ENCODE data around the gene PMPCA.
"Not testable (repeated sequence)": the region's sequence is repeated elsewhere in the genome, so short reads cannot be mapped to it uniquely, and the experiment has no call there.

Gene PMPCA

DNA sequence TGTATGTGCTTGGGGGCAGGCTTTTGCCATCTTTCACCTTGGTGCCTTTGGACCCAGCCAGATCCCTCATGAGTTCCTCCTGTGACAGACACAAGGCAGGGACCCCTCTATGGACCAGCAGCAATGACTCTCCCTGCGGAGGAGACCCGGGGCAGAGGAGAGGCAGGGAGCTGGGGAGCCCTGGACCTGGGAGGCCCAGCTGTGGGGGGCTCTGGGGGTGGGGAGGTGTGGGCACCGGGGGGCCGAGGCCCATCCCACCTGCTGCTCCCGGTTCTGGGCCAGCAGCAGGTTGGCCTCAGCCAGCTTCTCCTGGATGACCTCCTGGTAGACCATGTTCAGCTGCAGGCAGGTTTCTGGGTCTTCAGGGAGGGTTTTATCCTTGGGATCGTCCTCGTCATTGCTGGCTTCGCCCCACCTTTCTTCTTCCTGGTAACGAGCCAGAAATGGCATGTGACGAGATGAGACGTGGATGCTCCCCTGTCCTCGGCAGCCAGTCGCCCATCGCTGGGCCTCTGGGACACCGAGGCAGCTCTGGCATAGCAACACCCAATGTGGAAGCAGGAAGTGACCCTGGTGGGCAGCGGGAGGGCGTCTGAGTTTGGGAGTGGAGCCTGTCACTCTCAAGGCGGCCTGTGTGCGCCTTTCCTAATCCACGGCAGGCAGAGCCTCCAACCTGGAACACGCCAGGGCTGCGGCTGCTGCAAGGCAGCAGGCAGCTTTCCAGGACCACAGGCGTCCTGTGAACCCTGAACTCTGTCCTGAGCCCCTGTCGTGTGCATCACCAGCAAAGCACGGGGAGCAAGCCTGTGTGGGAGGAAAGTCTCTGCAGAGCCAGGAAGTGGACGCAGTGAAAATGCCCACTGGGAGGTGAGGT is 14.9 kb upstream of the PMPCA start:
- DNase-seq, result no peak

DNA sequence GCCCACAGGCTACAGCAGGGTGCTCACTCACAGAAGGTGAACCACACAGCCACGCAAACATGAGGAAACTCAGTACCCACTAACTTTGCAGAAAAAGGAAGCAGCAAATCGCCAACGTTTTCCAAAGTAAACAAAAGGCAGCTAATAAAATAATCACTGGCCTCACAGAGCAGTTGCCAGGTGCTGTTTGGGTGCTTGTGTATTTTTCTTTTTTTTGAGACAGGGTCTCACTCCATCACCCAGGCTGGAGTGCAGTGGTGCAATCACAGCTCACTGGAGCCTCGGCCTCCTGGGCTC is 14.3 kb upstream of the PMPCA start:
- no peak for DNase-seq

- DNase-seq, result no peak
Measured at GRCh38 chr9:136397643-136398042, 12.8 kb upstream of the PMPCA start.

DNA sequence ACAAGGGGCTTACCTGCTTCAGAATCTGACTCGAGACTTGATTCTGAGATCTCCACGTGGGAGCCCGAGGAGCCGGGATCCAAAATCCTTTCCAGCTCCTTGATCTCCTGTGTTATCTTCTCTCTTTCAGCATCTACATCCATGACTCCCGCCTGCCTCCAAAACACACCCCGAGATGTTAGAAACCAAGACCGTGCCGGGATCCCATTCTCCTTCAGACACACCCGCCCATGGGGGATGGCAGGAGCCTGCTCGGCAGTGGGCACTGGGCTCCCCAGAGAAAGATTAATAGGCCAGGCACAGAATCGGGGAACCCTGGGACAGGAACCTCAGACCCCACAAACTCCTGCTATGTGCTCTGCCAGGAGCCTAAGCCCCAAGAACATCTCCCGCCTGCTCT is 12.2 kb upstream of the PMPCA start:
- no peak for DNase-seq

DNA sequence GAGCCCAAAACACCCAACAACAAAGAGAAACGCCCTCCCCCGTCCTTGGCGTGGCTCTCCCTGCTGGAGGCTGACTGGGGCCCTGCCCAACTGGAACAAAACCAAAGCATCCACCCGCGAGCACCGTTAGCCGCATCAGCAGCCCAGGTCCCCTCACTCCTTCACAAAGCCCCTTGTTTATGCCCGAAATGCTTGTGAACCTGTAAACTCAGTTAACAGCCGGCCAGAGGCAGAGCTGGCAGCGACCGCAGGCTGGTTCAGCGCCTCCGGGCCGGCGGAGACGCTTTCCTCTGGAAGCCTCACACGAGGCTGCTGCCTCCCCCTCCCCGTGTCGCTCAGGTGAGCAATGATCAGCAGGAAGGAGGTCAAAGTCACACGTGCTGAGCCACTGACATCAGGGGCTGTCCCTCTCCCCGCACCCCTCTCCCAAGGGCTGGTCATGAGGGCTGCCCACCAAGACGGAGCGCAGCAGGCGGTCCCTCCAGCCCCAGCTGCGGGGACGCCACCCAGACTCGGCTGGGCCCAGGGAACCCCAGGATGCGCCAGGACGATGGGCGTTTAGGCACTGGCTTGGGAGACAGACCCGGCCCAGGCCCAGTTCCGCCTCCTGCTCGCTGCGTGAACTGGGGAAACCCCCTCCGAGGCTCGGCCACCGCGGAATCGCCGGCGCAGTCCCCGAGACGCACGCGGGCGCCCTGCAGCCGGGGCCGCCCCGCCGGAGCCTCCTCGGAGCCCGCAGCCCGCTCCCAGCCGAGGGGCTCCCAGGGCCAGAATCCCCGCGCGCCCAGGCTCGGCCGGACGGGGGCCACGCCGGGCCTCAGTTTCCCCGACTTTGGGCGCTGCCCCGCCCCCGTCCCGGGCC is 11.1 kb upstream of the PMPCA start:
- no peak for DNase-seq

- DNase-seq, result peak; percentile 45
Measured at GRCh38 chr9:136400038-136400834, 10.2 kb upstream of the PMPCA start, which contains the start of gene SNAPC4. Gene SNAPC4 (minus strand): TSS chr9:136400170. CDS start chr9:136398428, 1,742 bp downstream.

DNA sequence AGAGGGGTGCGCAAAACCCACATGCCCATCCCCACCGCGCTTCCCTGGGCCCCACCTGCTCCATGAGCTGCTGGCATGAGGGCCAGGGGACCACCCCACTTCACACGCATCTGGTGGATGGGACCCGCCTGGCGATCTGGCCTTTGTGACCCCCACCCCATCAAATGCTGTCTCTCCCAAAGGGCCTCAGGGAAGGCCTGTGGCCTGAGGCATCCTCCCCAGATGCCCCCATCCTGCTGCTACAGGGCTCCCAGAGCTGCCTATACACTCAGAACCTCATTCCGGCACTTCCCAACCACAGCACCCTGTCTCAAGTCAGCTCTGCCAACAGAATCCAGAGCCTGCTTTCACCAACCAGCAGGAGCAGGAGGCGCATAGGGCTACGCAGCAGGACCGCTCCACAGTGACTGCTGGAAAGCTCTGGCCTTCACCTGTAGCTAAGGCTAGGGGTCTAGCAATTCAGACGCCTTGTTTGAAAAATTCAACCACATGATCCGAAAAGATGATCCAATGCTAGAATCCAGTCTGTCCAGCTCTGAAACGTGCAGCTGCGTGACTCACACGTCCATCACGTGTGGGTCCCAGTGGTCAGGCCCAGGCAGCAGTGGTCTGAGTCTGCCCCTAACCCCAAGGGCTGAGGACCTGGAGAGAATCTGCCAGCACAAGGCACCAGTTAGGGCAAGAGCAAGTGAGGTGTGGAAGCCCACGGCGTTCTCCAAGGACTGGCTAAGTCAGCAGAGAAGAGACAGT is 9.1 kb upstream of the PMPCA start:
- no peak for DNase-seq

- DNase-seq, result no peak
Measured at GRCh38 chr9:136402067-136402466, 8.4 kb upstream of the PMPCA start.

DNA sequence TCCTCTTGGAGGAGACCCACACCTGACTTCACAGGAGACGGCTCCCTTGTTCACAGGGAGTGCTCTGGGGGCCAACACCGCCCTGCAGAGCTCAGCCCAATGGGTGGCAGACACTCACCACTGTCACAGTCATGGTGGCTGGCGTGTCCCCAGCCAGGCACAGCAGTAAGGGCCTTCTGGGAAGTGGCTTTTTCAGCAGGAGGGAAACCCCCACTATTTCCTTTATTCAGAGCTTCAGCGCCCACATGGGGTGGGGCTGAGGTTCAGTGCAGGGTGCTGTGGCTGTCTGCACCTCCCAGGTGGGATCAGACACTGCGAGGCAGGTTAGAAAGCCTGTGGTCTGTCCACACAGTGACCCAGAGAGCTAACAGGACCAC is 6.9 kb upstream of the PMPCA start:
- no peak for DNase-seq

GRCh38 chr9:136403915-136404800 is 6.3 kb upstream of the PMPCA start:
- no peak for DNase-seq

GRCh38 chr9:136404801-136405136 is 5.7 kb upstream of the PMPCA start:
- no peak for DNase-seq

GRCh38 chr9:136405481-136405880 is 5.0 kb upstream of the PMPCA start:
- no peak for DNase-seq

DNA sequence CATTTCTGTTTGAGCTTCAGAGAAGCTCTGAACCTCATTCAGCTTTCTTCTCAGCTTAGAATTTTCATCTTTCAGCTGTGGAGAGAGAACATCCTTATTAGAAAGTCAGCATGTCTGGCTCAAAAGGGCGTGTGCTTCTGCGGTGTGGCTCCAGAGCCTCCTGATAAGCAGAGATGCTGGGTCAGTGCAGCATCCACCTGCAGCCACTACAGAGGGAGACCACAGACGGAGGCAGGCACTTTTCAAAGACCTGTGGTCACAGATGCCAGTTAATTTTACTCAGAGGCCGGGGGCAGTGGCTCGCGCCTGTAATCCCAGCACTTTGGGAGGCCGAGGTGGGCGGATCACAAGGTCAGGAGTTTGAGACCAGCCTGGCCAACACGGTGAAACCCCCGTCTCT is 4.6 kb upstream of the PMPCA start:
- not testable (repeated sequence) for DNase-seq

GRCh38 chr9:136407061-136407460 is 3.4 kb upstream of the PMPCA start:
- DNase-seq, result not testable (repeated sequence)

DNA sequence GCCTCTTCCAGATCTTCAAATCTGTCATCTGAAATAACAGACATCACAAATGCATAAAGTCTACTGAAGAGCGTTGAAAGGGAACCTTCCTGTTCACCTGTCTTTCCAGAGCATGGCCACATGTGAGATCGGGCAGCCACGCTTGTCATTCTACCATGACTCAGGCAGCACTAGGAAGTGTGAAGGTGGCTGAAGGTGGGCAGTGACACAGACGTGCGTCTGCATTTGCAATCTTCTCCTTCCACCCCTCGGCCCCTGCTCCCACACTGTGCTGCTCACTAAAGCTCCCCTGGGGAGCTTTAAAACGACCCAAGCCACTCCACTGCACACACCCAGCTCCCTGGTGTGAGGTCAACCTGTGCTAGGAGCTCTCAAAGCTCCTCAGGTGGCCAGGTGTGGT is 2.5 kb upstream of the PMPCA start:
- no peak for DNase-seq

DNA sequence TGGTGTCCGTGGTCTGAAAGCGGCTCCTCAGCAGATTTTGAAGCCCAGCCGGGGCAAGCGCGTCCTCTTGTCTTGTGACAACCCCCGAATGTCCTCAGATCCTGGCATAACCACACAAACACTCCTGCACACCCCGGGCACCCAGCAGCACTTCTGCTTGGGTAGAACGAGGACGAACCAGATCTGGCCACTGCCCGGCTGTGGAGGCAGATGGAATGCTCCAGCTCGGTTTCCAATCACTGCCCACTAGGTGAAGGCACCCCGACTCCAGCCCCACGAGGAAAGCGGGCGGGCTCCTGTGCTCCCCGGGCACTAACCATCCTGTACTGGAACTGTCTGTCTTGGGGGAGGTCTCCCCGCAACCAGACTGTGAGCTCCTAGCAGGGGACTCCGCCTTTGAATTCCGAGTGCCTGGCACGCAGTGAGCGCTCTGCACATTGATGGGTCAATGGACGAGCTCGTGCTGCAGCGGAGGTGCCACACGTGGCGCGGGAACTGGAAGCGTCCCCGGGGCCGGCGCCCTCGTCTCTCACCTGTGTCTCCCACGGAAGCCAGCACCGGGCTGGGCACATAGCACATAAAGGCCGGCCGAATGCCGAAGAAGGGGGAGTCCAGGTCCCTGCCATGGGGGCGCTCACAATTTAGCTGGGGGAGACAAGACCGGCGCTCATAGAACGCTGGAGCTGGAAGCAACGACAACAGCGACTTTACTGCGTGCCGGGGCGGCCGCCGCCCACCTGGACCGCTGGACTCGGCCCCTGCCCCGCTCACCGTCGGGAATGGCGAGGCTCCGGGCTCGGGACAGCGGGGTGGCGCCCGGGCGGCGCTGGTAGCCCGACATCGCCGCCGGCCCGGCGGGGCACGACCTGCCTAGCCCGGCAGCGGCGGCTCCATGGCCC is 652 bp upstream of the PMPCA start:
- DNase-seq, result no peak

- no peak for DNase-seq
Measured at GRCh38 chr9:136411378-136411777, 920 bp downstream of the PMPCA start.

DNA sequence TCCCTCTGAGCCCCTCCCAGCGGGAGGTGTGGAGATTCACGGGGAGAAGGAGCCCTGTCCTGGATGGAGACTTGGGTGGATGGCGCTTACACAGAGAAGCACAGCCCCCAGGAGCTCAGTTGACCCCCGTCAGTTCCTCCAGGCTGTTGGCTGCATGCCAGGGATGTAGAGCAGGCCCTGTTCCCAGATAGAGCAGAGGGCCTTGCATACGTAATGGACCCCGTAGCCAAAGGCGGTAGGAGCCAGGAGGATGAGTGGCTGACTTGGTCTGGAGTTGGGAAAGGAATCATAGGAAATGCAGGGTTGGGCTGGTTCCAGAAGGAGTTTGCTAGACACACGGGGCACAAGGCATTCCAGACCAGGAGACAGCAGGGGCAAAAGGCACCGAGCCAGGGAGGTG is 2.5 kb downstream of the PMPCA start:
- no peak for DNase-seq

GRCh38 chr9:136416427-136416826 is 6.0 kb downstream of the PMPCA start:
- no peak for DNase-seq

DNA sequence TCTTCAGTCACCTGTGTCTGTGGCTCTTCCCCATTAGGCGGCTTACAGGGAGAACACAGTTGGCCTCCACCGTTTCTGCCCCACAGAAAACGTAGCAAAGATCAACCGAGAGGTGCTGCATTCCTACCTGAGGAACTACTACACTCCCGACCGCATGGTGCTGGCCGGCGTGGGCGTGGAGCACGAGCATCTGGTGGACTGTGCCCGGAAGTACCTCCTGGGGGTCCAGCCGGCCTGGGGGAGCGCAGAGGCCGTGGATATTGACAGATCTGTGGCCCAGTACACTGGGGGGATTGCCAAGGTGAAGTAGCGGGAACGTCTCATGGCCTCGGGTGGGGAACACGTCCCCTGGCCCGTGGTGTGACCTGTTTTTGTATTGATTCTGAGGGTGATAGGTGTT is 6.5 kb downstream of the PMPCA start:
- DNase-seq, result no peak

Measured in NCI-H1436 treated with DMSO at 0.1 percent for 48 hours (cell line).